Heart left ventricle (tissue), 13 donors: ENCODE results near the gene COLEC11.
"Not testable (repeated sequence)": the region's sequence is repeated elsewhere in the genome, so short reads cannot be mapped to it uniquely, and the experiment has no call there.

Experiments used
- POLR2A ChIP-seq, 2 donors: fragments of 450-650 bp; IDR thresholded peaks; one replicate each; pipeline ENCODE4 v1.6.1; 2017; ENCODE audit warnings: antibody characterized with exemption in 2 of 2, mild to moderate bottlenecking in 2 of 2, moderate library complexity in 2 of 2
- TF ChIP-seq, protein P1 (sequence below), 12 donors: fragments of 200-600 bp; sonication (generic) in 4 of 12; IDR thresholded peaks; one replicate each; pipeline versions ENCODE4 v1.5.0 to v1.8.0; 2018 to 2022; ENCODE audit warnings: antibody characterized with exemption in 12 of 12, mild to moderate bottlenecking in 5 of 12
- donor health status: ischemic (EF 13 %, LVEDD 7.1; RV severe dilation, severe dysfunction).
- donor health status: DM: no; HTN: yes; CAD: no.
- donor health status: DM: no; HTN: no; CAD: no.
- donor health status: ischemic (EF 25% LVEDD 6.9; RV normal size, moderate dysfunction).
- donor health status: ischemic (EF 25% LVEDD 5.7; RV mildly dilated, moderate dysfunction).
- donor health status: ischemic (EF 35%, LVEDD 5.7; RV mildly dilated, moderate dysfunction).
- donor health status: nonischemic (EF 11% LVEDD 7.7; RV severe dilation, severe dysfunction).
- donor health status: DM: yes; HTN: yes; CAD: no.
- donor health status: PGD.
- donor health status: ischemic (EF 29% LVEDD 5.4; RV normal size, mild dysfunction).
- donor health status: nonischemic (EF 23%, LVEDD 6.1; RV moderate dilation, normal function).

DNA sequence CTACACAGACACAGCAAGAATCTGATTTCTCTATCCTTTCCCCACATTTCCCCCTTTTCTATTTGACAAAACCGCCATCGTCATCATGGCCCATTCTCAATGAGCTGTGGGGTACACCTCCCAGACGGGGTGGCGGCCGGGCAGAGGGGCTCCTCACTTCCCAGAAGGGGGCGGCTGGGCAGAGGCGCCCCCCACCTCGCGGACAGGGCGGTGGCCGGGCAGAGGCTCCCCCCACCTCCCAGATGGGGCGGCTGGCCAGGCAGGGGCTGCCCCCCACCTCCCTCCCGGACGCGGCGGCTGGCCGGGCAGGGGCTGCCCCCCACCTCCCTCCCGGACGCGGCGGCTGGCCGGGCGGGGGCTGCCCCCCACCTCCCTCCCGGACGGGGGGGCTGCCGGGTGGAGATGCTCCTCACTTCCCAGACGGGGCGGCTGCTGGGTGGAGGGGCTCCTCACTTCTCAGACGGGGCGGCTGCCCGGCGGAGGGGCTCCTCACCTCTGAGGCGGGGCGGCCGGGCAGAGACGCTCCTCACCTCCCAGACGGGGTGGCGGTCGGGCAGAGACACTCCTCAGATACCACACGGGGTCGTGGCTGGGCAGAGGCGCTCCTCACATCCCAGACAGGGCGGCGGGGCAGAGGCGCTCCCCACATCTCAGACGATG is 20.8 kb downstream of the COLEC11 start:
- TF ChIP-seq, protein P1, sequence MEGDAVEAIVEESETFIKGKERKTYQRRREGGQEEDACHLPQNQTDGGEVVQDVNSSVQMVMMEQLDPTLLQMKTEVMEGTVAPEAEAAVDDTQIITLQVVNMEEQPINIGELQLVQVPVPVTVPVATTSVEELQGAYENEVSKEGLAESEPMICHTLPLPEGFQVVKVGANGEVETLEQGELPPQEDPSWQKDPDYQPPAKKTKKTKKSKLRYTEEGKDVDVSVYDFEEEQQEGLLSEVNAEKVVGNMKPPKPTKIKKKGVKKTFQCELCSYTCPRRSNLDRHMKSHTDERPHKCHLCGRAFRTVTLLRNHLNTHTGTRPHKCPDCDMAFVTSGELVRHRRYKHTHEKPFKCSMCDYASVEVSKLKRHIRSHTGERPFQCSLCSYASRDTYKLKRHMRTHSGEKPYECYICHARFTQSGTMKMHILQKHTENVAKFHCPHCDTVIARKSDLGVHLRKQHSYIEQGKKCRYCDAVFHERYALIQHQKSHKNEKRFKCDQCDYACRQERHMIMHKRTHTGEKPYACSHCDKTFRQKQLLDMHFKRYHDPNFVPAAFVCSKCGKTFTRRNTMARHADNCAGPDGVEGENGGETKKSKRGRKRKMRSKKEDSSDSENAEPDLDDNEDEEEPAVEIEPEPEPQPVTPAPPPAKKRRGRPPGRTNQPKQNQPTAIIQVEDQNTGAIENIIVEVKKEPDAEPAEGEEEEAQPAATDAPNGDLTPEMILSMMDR (IDR thresholded peaks at IDR 0.05), result not testable (repeated sequence)
- TF ChIP-seq POLR2A (IDR thresholded peaks at IDR 0.05), result not testable (repeated sequence)
